BJ (cell line): ENCODE measurements around the gene POLE. TPM values are rescaled to one million over a fixed set of nuclear protein-coding genes. Genes with fewer than 3 reads are reported as not detected.

Experiments
- CTCF ChIA-PET: fragments of 350-600 bp; formaldehyde crosslinking; extraction: SDS; loops from one replicate; lab custom pipeline; 2021; ENCODE audit warnings: antibody characterized with exemption, inconsistent platforms; lab: Yijun Ruan, JAX
- POLR2A ChIA-PET: fragments of 300-600 bp; sonication (Branson Sonifier 250); formaldehyde crosslinking; extraction: SDS; loops from one replicate; lab custom pipeline; 2021; ENCODE audit warnings: antibody characterized with exemption; lab: Charles Lee
- DNase-seq: peaks from one replicate; pipeline ENCODE4 v3.0.0-alpha.2; 2011; ENCODE audit warnings: low read depth
- H3K27me3 ChIP-seq: 2 replicates; pipeline ENCODE4 v1.6.0; 2011; ENCODE audit warnings: low read length; ENCODE audit not compliant: control insufficient read depth, insufficient read depth
- H3K36me3 ChIP-seq: 2 replicates; pipeline ENCODE4 v1.5.1; 2011; ENCODE audit warnings: low read length; ENCODE audit not compliant: control insufficient read depth, insufficient read depth
- H3K4me3 ChIP-seq: 2 replicates; pipeline ENCODE4 v1.5.1; 2011; ENCODE audit warnings: low read depth, mild to moderate bottlenecking, control low read depth, low read length
- CTCF ChIP-seq: IDR thresholded peaks from 2 replicates; pipeline ENCODE4 v1.5.1; 2011; ENCODE audit warnings: low read depth, mild to moderate bottlenecking, control low read depth, inconsistent platforms, low read length, moderate library complexity; ENCODE audit not compliant: insufficient read depth
- polyA plus RNA-seq: library from polyadenylated mRNA; depleted of rRNA; stranded (reverse); fragments of >200 nt; gene quantifications from 2 replicates; pipeline ENCODE4 v1.2.3, GENCODE V29; 2011

POLE gene
- polyA plus RNA-seq, 1 experiment: 17.7 TPM

GRCh38 chr12:132669166-132669879 is 17.8 kb downstream of the POLE start:
- DNase-seq: no peak
- H3K4me3 ChIP-seq: no peak overlapping the region
- peaks cover 10% of the 10 kb centered on the region for H3K36me3 ChIP-seq
- no peaks in the 10 kb centered on the region for H3K27me3 ChIP-seq
- TF ChIP-seq CTCF: no peak
- ChIA-PET CTCF (interaction anchor here (0.7 kb wide), 1 partner anchor 146 kb away, joined by 3 read pairs; no protein-coding TSS in a partner anchor), POLR2A (no interaction called here)

- no peak for DNase-seq
- H3K27me3 ChIP-seq: no peaks in the 10 kb centered on the region
- no peak overlapping the region for H3K4me3 ChIP-seq
- TF ChIP-seq CTCF: no peak
- POLR2A ChIA-PET: no interaction called here
- CTCF ChIA-PET: interaction anchor here (1.4 kb wide), 1 partner anchor 29 kb away, joined by 3 read pairs; no protein-coding TSS in a partner anchor
- H3K36me3 ChIP-seq: peaks cover 11% of the 10 kb centered on the region
These were observed 18.7 kb downstream of the POLE start for GRCh38 chr12:132668191-132669088.

- DNase-seq: no peak
- Histone ChIP-seq H3K36me3 (peaks cover 10% of the 10 kb centered on the region), H3K27me3 (no peaks in the 10 kb centered on the region), H3K4me3 (no peak overlapping the region)
- TF ChIP-seq CTCF: no peak
- POLR2A ChIA-PET: no interaction called here
- CTCF ChIA-PET: interaction anchor here (1.9 kb wide), 1 partner anchor 27 kb away, joined by 5 read pairs; no protein-coding TSS in a partner anchor
These were observed 21.3 kb downstream of the POLE start for GRCh38 chr12:132665794-132666193.

- H3K36me3 ChIP-seq: peaks cover 10% of the 10 kb centered on the region
These were observed 22.0 kb downstream of the POLE start for GRCh38 chr12:132665149-132665491.

More at GRCh38 chr12:132665149-132665491, 22.0 kb downstream of the POLE start:
- TF ChIP-seq CTCF: no peak
- DNase-seq: no peak
- CTCF ChIA-PET: interaction anchor here (1.9 kb wide), 1 partner anchor 27 kb away, joined by 5 read pairs; no protein-coding TSS in a partner anchor
- H3K27me3 ChIP-seq: no peaks in the 10 kb centered on the region
- POLR2A ChIA-PET: no interaction called here
- H3K4me3 ChIP-seq: no peak overlapping the region
